GM12891 (cell line): ENCODE data around the gene ZNF317.

Source experiments
- POLR2A ChIP-seq: IDR thresholded peaks from 2 replicates; pipeline ENCODE4 v1.6.1; 2011; ENCODE audit warnings: low read depth, low read length, control low read depth
- POLR2AphosphoS5 ChIP-seq: IDR thresholded peaks from 2 replicates; pipeline ENCODE4 v1.6.1; 2011; ENCODE audit warnings: low read depth, low read length, control low read depth

GRCh38 chr19:9115307-9115813, 24.8 kb upstream of the ZNF317 start, which contains the start of gene OR7G1:
- no peak for TF ChIP-seq POLR2A
- no peak for TF ChIP-seq POLR2AphosphoS5
